ENCODE data around the gene A4GALT.

DNA sequence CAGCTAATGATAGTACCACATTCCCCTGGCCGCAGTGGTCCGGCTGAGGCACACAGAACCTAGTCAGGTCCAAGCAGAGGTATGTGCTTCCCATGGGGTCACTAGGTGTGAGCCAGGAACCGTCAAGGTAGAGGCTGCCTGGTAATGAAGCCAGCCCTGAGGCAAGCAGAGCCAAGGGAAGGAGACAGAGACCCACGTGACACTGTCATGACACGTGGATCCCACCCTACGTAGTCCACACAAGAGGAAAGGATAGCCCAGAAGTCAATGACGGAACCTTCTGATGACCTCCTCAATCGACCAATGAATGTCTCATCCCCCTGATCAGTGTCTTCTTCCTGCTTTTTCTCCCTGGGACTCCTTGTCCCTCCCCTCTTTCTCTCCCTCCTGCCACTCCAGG is 19.0 kb downstream of the A4GALT start:
- TF ChIP-seq, protein P1, sequence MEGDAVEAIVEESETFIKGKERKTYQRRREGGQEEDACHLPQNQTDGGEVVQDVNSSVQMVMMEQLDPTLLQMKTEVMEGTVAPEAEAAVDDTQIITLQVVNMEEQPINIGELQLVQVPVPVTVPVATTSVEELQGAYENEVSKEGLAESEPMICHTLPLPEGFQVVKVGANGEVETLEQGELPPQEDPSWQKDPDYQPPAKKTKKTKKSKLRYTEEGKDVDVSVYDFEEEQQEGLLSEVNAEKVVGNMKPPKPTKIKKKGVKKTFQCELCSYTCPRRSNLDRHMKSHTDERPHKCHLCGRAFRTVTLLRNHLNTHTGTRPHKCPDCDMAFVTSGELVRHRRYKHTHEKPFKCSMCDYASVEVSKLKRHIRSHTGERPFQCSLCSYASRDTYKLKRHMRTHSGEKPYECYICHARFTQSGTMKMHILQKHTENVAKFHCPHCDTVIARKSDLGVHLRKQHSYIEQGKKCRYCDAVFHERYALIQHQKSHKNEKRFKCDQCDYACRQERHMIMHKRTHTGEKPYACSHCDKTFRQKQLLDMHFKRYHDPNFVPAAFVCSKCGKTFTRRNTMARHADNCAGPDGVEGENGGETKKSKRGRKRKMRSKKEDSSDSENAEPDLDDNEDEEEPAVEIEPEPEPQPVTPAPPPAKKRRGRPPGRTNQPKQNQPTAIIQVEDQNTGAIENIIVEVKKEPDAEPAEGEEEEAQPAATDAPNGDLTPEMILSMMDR (IDR thresholded peaks at IDR 0.05 in 4 of 5, conservative IDR thresholded peaks at IDR 0.05 in 1 of 5) = no peak
- TF ChIP-seq POLR2A (IDR thresholded peaks at IDR 0.05) = no peak

Data from gastrocnemius medialis (tissue), 4 donors.